ENCODE measurements around the gene ADRA2A.
A peak's percentile ranks its signal among the peaks of the same experiment; 100 is the strongest.

The ADRA2A gene

DNA sequence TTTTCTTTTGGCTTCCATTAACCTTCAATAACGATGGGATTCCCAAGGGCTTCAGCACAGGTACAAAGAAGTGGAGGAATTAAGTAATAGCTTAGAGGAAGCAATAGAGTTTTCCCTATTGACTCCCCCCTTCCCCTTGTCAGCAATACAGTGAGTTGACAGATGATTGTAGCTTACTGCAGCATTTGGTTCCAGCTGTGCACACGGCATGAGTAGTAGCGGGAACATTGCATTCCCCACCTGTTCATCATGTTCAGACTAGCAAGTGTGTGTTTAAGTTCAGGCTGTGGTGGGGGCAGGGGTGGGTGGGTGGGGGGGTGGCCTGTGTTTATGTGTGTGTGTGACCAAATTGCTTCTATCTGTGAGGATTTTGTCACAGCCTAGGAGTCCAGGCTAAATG lies 4.6 kb upstream of the ADRA2A start:
- CTCF ChIA-PET = interaction anchor here (0.6 to 1.1 kb wide), 5 partner anchors 130 to 684 kb away, joined by 3 to 5 read pairs (median 3); no protein-coding TSS in a partner anchor

GRCh38 chr10:111075577-111076185 lies 1.1 kb upstream of the ADRA2A start:
- ChIA-PET POLR2A (interaction anchor here (2.1 kb wide), 1 partner anchor 157 kb away, joined by 7 read pairs; the partner anchor contains the start of genes BBIP1 and SHOC2), CTCF (interaction anchor here (0.6 to 2.8 kb wide), 25 partner anchors 10 to 1396 kb away, joined by 3 to 25 read pairs (median 3); no protein-coding TSS in a partner anchor)
- H3K4me3 ChIP-seq (ENCODE audit: low read depth, low read length) = no peak overlapping the region
- no peak for TF ChIP-seq ZNF175 (tag by site-specific recombination; IDR thresholded peaks at IDR 0.05)
- no peak for TF ChIP-seq ZNF549 (tag by site-specific recombination; IDR thresholded peaks at IDR 0.05)
- TF ChIP-seq, protein P1, sequence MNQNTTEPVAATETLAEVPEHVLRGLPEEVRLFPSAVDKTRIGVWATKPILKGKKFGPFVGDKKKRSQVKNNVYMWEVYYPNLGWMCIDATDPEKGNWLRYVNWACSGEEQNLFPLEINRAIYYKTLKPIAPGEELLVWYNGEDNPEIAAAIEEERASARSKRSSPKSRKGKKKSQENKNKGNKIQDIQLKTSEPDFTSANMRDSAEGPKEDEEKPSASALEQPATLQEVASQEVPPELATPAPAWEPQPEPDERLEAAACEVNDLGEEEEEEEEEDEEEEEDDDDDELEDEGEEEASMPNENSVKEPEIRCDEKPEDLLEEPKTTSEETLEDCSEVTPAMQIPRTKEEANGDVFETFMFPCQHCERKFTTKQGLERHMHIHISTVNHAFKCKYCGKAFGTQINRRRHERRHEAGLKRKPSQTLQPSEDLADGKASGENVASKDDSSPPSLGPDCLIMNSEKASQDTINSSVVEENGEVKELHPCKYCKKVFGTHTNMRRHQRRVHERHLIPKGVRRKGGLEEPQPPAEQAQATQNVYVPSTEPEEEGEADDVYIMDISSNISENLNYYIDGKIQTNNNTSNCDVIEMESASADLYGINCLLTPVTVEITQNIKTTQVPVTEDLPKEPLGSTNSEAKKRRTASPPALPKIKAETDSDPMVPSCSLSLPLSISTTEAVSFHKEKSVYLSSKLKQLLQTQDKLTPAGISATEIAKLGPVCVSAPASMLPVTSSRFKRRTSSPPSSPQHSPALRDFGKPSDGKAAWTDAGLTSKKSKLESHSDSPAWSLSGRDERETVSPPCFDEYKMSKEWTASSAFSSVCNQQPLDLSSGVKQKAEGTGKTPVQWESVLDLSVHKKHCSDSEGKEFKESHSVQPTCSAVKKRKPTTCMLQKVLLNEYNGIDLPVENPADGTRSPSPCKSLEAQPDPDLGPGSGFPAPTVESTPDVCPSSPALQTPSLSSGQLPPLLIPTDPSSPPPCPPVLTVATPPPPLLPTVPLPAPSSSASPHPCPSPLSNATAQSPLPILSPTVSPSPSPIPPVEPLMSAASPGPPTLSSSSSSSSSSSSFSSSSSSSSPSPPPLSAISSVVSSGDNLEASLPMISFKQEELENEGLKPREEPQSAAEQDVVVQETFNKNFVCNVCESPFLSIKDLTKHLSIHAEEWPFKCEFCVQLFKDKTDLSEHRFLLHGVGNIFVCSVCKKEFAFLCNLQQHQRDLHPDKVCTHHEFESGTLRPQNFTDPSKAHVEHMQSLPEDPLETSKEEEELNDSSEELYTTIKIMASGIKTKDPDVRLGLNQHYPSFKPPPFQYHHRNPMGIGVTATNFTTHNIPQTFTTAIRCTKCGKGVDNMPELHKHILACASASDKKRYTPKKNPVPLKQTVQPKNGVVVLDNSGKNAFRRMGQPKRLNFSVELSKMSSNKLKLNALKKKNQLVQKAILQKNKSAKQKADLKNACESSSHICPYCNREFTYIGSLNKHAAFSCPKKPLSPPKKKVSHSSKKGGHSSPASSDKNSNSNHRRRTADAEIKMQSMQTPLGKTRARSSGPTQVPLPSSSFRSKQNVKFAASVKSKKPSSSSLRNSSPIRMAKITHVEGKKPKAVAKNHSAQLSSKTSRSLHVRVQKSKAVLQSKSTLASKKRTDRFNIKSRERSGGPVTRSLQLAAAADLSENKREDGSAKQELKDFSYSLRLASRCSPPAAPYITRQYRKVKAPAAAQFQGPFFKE (tag by site-specific recombination; IDR thresholded peaks at IDR 0.05; ENCODE audit: borderline replicate concordance) = no peak
- TF ChIP-seq EGR2 (tag by site-specific recombination; IDR thresholded peaks at IDR 0.05; ENCODE audit: low read depth) = 0 out of 2 replicates have a peak, but pooled peaks have one; percentile 52
- TF ChIP-seq ZFHX2 (tag by site-specific recombination; conservative IDR thresholded peaks at IDR 0.05) = peak; percentile 63
- no peaks in the 10 kb centered on the region for H3K36me3 ChIP-seq (ENCODE audit: control insufficient read depth in 2 of 2, insufficient read depth in 1 of 2, low read length in 2 of 2)
- H3K9me3 ChIP-seq (ENCODE audit: control insufficient read depth, insufficient read depth, low read depth, low read length) = no peaks in the 10 kb centered on the region
- H3K27ac ChIP-seq (ENCODE audit: extremely low read depth, low read depth, low read length) = no peak overlapping the region
- H3K4me1 ChIP-seq (ENCODE audit: control insufficient read depth, insufficient read depth, low read length) = peaks cover 2% of the 10 kb centered on the region; the same call in 1 of the 2 replicates

More for the DNA sequence above, 4.6 kb upstream of the ADRA2A start:
- Histone ChIP-seq H3K36me3 (ENCODE audit: control insufficient read depth in 2 of 2, insufficient read depth in 1 of 2, low read length in 2 of 2) (no peaks in the 10 kb centered on the region), H3K4me1 (ENCODE audit: control insufficient read depth, insufficient read depth, low read length) (no peaks in the 10 kb centered on the region), H3K9me3 (ENCODE audit: control insufficient read depth, insufficient read depth, low read depth, low read length) (no peaks in the 10 kb centered on the region), H3K27ac (ENCODE audit: extremely low read depth, low read depth, low read length) (no peak overlapping the region), H3K4me3 (ENCODE audit: low read depth, low read length) (no peak overlapping the region)
- peak; percentile 34; the same call in 1 of the 2 replicates for TF ChIP-seq ZIC2 (tag by site-specific recombination; IDR thresholded peaks at IDR 0.05)
- TF ChIP-seq GLI4 (tag by site-specific recombination; IDR thresholded peaks at IDR 0.05) = no peak
- no peak for TF ChIP-seq ZNF24 (tag by site-specific recombination; IDR thresholded peaks at IDR 0.05)
- no peak for TF ChIP-seq ZNF433 (tag by site-specific recombination; IDR thresholded peaks at IDR 0.05; ENCODE audit: low read depth)
- POLR2A ChIA-PET = no interaction called here

DNA sequence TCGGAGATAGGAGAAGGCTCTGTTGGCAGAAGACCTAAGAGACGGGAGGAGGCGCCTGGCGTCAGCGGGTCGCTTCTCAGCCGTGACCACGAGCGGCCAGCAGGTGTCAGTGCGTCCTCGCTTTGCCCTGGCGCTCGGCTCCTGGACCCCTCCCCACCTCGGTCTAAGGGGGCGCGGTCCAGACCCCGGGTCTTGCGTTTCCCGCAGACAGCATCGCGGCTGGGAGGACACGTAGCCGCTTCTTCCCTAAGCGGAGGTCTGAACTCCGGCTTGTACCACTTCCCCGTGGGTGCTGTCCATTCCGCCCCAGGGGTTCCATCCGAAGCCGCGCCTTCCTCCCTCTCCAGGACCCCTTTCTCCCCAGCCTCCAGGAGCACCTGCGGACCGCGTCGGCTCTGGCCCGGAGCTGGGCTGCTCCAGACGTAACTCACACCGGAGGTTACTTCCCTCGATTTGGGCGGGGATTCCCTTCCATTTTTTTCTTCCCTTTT lies 593 bp upstream of the ADRA2A start:
- peak overlapping the region; percentile 51 for H3K4me3 ChIP-seq (ENCODE audit: low read depth, low read length)
- peaks cover 2% of the 10 kb centered on the region; the same call in 1 of the 2 replicates for H3K4me1 ChIP-seq (ENCODE audit: control insufficient read depth, insufficient read depth, low read length)
- no peaks in the 10 kb centered on the region for H3K36me3 ChIP-seq (ENCODE audit: control insufficient read depth in 2 of 2, insufficient read depth in 1 of 2, low read length in 2 of 2)
- no peaks in the 10 kb centered on the region for H3K9me3 ChIP-seq (ENCODE audit: control insufficient read depth, insufficient read depth, low read depth, low read length)
- H3K27ac ChIP-seq (ENCODE audit: extremely low read depth, low read depth, low read length) = no peak overlapping the region
- ChIA-PET CTCF (interaction anchor here (0.5 to 2.8 kb wide), 38 partner anchors 10 to 1433 kb away, joined by 3 to 25 read pairs (median 3); no protein-coding TSS in a partner anchor), POLR2A (interaction anchor here (0.7 to 2.1 kb wide), 2 partner anchors 9 to 158 kb away, joined by 5 to 7 read pairs; partner anchors contain the start of genes BBIP1 and SHOC2)
- TF ChIP-seq, protein P2, sequence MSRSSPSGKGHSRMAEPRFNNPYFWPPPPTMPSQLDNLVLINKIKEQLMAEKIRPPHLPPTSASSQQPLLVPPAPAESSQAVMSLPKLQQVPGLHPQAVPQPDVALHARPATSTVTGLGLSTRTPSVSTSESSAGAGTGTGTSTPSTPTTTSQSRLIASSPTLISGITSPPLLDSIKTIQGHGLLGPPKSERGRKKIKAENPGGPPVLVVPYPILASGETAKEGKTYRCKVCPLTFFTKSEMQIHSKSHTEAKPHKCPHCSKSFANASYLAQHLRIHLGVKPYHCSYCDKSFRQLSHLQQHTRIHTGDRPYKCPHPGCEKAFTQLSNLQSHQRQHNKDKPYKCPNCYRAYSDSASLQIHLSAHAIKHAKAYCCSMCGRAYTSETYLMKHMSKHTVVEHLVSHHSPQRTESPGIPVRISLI (tag by site-specific recombination; IDR thresholded peaks at IDR 0.05) = 0 out of 2 replicates have a peak, but pooled peaks have one; percentile 12
- TF ChIP-seq ZNF366 (tag by site-specific recombination; conservative IDR thresholded peaks at IDR 0.05) (peak; percentile 71), ZSCAN5A (tag by site-specific recombination; IDR thresholded peaks at IDR 0.05) (no peak), ZNF76 (tag by site-specific recombination; IDR thresholded peaks at IDR 0.05; ENCODE audit: borderline replicate concordance, low read depth) (peak; percentile 36; the same call in 1 of the 2 replicates), ZNF701 (tag by site-specific recombination; IDR thresholded peaks at IDR 0.05) (no peak), ZNF558 (tag by site-specific recombination; IDR thresholded peaks at IDR 0.05) (no peak), KLF9 (tag by site-specific recombination; IDR thresholded peaks at IDR 0.05; ENCODE audit: low read depth) (peak; percentile 83), ZNF585B (tag by site-specific recombination; IDR thresholded peaks at IDR 0.05) (no peak), ZIC2 (tag by site-specific recombination; IDR thresholded peaks at IDR 0.05) (peak; percentile 59), ZNF501 (tag by site-specific recombination; IDR thresholded peaks at IDR 0.05) (0 out of 2 replicates have a peak, but pooled peaks have one; percentile 28), ZNF423 (tag by site-specific recombination; IDR thresholded peaks at IDR 0.05) (peak; percentile 75), ZNF513 (tag by site-specific recombination; IDR thresholded peaks at IDR 0.05) (0 out of 2 replicates have a peak, but pooled peaks have one; percentile 13)

Data from HEK293 (cell line).